Gastroesophageal sphincter (tissue), 3 donors: ENCODE results near the gene POU2AF3.

Source experiments
- CTCF ChIP-seq, 4 experiments: fragments of 200-600 bp in 2 of 4; fragments of 450-650 bp in 2 of 4; sonication (generic) in 1 of 4; IDR thresholded peaks; one replicate each; pipeline ENCODE4 v1.5.1; 2017 to 2019; ENCODE audit warnings: antibody characterized with exemption in 4 of 4, mild to moderate bottlenecking in 2 of 4, moderate library complexity in 2 of 4
- EP300 ChIP-seq: sonication (generic); formaldehyde crosslinking; IDR thresholded peaks from one replicate; pipeline ENCODE4 v1.6.1; 2017; ENCODE audit warnings: antibody characterized with exemption, mild to moderate bottlenecking
- POLR2A ChIP-seq, 2 donors: fragments of 450-650 bp; IDR thresholded peaks; one replicate each; pipeline ENCODE4 v1.6.1; 2017; ENCODE audit warnings: antibody characterized with exemption in 2 of 2, mild to moderate bottlenecking in 2 of 2, moderate library complexity in 1 of 2

- no peak for TF ChIP-seq CTCF (IDR thresholded peaks at IDR 0.05)
- TF ChIP-seq POLR2A (IDR thresholded peaks at IDR 0.05) = no peak
- no peak for TF ChIP-seq EP300
These were observed 3.4 kb downstream of the POU2AF3 start for GRCh38 chr11:111301842-111302118.
